Colonic mucosa (tissue), 4 donors: ENCODE results near the gene HEG1. TPM values are rescaled to one million over a fixed set of nuclear protein-coding genes. Genes with fewer than 3 reads are reported as not detected.

Experiments
- DNase-seq: peaks from one replicate; pipeline ENCODE4 v3.0.0-alpha.2; 2020
- H3K27ac ChIP-seq: fragments of 200-600 bp; one replicate; pipeline ENCODE4 v1.8.0; 2021
- H3K27me3 ChIP-seq: fragments of 200-600 bp; one replicate; pipeline ENCODE4 v1.8.0; 2021
- H3K36me3 ChIP-seq: fragments of 200-600 bp; one replicate; pipeline ENCODE4 v1.8.0; 2021
- H3K4me1 ChIP-seq: fragments of 200-600 bp; one replicate; pipeline ENCODE4 v1.8.0; 2021; ENCODE audit warnings: mild to moderate bottlenecking
- H3K4me3 ChIP-seq: fragments of 200-600 bp; one replicate; pipeline ENCODE4 v1.8.0; 2021
- H3K9ac ChIP-seq, 2 donors: one replicate each; pipeline ENCODE4 v1.7.0; 2013; ENCODE audit warnings: control low read depth in 2 of 2, low read depth in 2 of 2, low read length in 2 of 2
- H3K9me3 ChIP-seq: fragments of 200-600 bp; one replicate; pipeline ENCODE4 v1.8.0; 2021
- intact Hi-C: fragments of 100-400 bp; cut with DNase I; formaldehyde crosslinking; loops from one replicate; pipeline ENCODE4 v1.14.1; 2022
- total RNA-seq, 2 donors: library from RNA; stranded (reverse); fragmentation: NEBNext Ultra II Directional in 1 of 2; extraction: Animal tissue kit (Norgen Biotek cat#: 25700) in 1 of 2; gene quantifications; one replicate each; pipeline ENCODE4 v1.2.1, GENCODE V29; 2021
- TF ChIP-seq, protein P1 (sequence below): fragments of 200-600 bp; IDR thresholded peaks from one replicate; pipeline ENCODE4 v1.8.0; 2022; ENCODE audit warnings: antibody characterized with exemption, mild to moderate bottlenecking
- donor health status: healthy.
- donor health status: DM: no; HTN: no; CAD: no.
- donor health status: DM: no; HTN: no; CAD: no.

HEG1 gene
- total RNA-seq, 2 donors from 2014 or later, result 5.1 to 10.7 TPM

- DNase-seq, result peak; percentile 41
- Histone ChIP-seq H3K9ac (peak overlapping the region; percentile 7 to 40), H3K4me1 (peaks cover 4% of the 10 kb centered on the region)
These were observed 3.8 kb downstream of the HEG1 start for GRCh38 chr3:125051715-125052581.

DNA sequence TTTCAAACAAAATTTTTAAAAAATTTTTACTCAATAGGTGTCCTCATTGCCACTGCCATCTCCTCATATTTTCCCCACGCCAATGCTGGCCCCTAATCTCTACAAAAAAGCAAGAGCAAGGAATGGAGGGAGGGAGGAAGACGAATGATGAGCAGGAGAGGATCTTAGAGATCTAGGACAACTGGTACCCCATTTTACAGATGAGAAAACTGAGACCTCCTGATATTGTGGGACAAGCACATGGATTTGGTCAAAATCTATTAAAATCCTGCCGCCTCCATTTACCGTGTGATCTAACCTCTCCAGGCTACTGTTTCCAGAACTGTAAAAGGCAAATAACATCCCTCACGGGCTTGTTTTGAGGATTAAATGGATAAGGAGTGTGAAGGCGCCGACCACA, 4.6 kb downstream of the HEG1 start:
- H3K27ac ChIP-seq, result peak overlapping the region; percentile 68
- no peaks in the 10 kb centered on the region for H3K27me3 ChIP-seq
- no peaks in the 10 kb centered on the region for H3K9me3 ChIP-seq
- intact Hi-C loops, result no loop called here
- H3K36me3 ChIP-seq, result no peaks in the 10 kb centered on the region
- peak overlapping the region in 1 of 2 donors; percentile 7 for H3K9ac ChIP-seq
- TF ChIP-seq, protein P1, sequence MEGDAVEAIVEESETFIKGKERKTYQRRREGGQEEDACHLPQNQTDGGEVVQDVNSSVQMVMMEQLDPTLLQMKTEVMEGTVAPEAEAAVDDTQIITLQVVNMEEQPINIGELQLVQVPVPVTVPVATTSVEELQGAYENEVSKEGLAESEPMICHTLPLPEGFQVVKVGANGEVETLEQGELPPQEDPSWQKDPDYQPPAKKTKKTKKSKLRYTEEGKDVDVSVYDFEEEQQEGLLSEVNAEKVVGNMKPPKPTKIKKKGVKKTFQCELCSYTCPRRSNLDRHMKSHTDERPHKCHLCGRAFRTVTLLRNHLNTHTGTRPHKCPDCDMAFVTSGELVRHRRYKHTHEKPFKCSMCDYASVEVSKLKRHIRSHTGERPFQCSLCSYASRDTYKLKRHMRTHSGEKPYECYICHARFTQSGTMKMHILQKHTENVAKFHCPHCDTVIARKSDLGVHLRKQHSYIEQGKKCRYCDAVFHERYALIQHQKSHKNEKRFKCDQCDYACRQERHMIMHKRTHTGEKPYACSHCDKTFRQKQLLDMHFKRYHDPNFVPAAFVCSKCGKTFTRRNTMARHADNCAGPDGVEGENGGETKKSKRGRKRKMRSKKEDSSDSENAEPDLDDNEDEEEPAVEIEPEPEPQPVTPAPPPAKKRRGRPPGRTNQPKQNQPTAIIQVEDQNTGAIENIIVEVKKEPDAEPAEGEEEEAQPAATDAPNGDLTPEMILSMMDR, result no peak
- H3K4me3 ChIP-seq, result no peak overlapping the region
- no peak for DNase-seq
- peaks cover 4% of the 10 kb centered on the region for H3K4me1 ChIP-seq

More at GRCh38 chr3:125051715-125052581, 3.8 kb downstream of the HEG1 start:
- H3K4me3 ChIP-seq, result no peak overlapping the region
- H3K27ac ChIP-seq, result peak overlapping the region; percentile 68
- intact Hi-C loops, result no loop called here
- TF ChIP-seq, protein P1, result no peak
- no peaks in the 10 kb centered on the region for H3K9me3 ChIP-seq
- no peaks in the 10 kb centered on the region for H3K36me3 ChIP-seq
- no peaks in the 10 kb centered on the region for H3K27me3 ChIP-seq

GRCh38 chr3:125050488-125051090, 5.2 kb downstream of the HEG1 start:
- H3K27me3 ChIP-seq, result no peaks in the 10 kb centered on the region
- no peak overlapping the region for H3K27ac ChIP-seq
- intact Hi-C loops, result no loop called here
- TF ChIP-seq, protein P1, result no peak
- no peaks in the 10 kb centered on the region for H3K36me3 ChIP-seq
- no peak overlapping the region for H3K4me3 ChIP-seq
- no peaks in the 10 kb centered on the region for H3K9me3 ChIP-seq
- peaks cover 4% of the 10 kb centered on the region for H3K4me1 ChIP-seq
- DNase-seq, result no peak
- no peak overlapping the region for H3K9ac ChIP-seq

GRCh38 chr3:125048282-125048681, 7.5 kb downstream of the HEG1 start:
- TF ChIP-seq, protein P1, result no peak
- intact Hi-C loops, result no loop called here
- DNase-seq, result no peak
- Histone ChIP-seq H3K4me3 (no peak overlapping the region), H3K27me3 (no peaks in the 10 kb centered on the region), H3K9ac (no peak overlapping the region), H3K9me3 (no peaks in the 10 kb centered on the region), H3K27ac (no peak overlapping the region), H3K36me3 (no peaks in the 10 kb centered on the region), H3K4me1 (peaks cover 4% of the 10 kb centered on the region)

DNA sequence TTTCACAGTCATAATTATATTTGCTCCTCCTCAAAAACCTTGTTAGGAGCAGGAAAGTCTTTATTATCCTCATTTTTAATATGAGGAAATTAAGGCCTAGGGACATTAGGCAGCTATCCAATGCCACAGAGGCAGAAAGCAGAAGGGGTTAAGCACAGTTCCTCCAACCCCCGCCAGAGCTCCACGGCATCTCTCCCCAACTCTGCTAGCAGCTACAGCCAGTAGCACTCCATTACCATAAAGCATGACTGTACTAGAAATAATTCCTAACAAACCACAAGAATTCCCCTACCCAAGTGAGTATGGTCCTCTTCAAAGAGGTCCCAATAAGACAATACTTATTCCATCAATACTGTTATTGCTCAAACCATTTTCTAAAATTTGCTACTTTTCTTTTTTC, 9.8 kb downstream of the HEG1 start:
- no peak overlapping the region for H3K27ac ChIP-seq

More for the DNA sequence above, 9.8 kb downstream of the HEG1 start:
- Histone ChIP-seq H3K9me3 (no peaks in the 10 kb centered on the region), H3K36me3 (no peaks in the 10 kb centered on the region), H3K27me3 (no peaks in the 10 kb centered on the region), H3K9ac (no peak overlapping the region), H3K4me1 (no peaks in the 10 kb centered on the region), H3K4me3 (no peak overlapping the region)
- TF ChIP-seq, protein P1, result no peak
- no peak for DNase-seq
- intact Hi-C loops, result no loop called here
